Hippocampal formation (tissue), 2 donors: ENCODE data around the gene QSOX2.
A peak's percentile ranks its signal among the peaks of the same experiment; 100 is the strongest.

ENCODE experiments used
- DNase-seq, 2 donors: peaks; one replicate each; lab custom pipeline; 2025; lab: John Stamatoyannopoulos, UW

The QSOX2 gene

GRCh38 chr9:136172412-136173079, 73.1 kb downstream of the QSOX2 start:
- no peak for DNase-seq

GRCh38 chr9:136171801-136172411, 73.7 kb downstream of the QSOX2 start:
- no peak for DNase-seq

GRCh38 chr9:136171009-136171800, 74.4 kb downstream of the QSOX2 start:
- no peak for DNase-seq

GRCh38 chr9:136170006-136170901, 75.4 kb downstream of the QSOX2 start:
- peak in 1 of 2 donors; percentile 5 for DNase-seq

DNA sequence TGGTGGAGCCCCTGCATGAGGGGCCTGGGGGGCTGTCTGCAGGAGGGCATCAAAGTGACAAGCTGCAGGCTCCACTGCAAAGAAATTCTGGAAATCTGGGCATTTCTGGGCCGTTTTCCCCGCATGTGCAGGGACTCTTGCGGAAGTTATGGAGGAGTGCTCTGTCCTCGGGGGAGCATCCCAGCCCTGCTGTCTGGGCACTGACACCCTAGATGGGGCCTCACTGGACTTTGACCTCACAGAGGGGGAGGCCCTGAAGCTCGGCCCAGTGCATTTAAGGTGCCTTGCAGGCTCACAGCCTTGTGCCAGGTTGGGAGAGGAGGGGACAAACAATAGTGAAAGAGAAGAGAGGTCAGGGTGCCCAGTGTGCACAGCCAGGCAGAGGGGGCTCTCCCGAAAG, 76.1 kb downstream of the QSOX2 start:
- DNase-seq: no peak

- no peak for DNase-seq
Observed at GRCh38 chr9:136163248-136163850, 82.3 kb downstream of the QSOX2 start.

GRCh38 chr9:136160995-136161610, 84.5 kb downstream of the QSOX2 start:
- no peak for DNase-seq

DNA sequence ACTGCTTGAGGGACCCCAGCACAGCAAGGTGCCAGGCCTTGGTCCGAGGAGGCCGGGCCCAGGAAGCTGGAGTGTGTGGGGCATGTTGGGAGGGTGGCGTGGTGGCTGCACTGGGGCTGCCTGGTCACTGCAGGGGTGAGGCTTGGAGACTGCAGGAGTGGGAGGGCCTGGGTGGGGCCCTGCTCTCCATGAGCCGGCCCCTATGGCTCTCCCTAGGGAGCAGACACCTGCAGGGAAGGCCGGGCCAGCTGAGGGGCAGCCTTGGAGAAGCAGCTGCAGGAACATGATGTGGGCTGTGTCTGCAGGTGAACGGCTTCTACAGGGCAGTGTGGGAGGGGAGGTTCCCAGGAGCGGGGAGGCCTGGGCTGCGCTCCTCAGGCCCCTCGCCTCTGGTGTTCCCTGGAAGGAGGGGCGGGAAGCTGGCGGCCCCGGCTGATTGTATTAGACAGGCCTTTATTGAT, 85.2 kb downstream of the QSOX2 start:
- DNase-seq: no peak

- no peak for DNase-seq
Observed at GRCh38 chr9:136159851-136160250, 85.8 kb downstream of the QSOX2 start.

DNA sequence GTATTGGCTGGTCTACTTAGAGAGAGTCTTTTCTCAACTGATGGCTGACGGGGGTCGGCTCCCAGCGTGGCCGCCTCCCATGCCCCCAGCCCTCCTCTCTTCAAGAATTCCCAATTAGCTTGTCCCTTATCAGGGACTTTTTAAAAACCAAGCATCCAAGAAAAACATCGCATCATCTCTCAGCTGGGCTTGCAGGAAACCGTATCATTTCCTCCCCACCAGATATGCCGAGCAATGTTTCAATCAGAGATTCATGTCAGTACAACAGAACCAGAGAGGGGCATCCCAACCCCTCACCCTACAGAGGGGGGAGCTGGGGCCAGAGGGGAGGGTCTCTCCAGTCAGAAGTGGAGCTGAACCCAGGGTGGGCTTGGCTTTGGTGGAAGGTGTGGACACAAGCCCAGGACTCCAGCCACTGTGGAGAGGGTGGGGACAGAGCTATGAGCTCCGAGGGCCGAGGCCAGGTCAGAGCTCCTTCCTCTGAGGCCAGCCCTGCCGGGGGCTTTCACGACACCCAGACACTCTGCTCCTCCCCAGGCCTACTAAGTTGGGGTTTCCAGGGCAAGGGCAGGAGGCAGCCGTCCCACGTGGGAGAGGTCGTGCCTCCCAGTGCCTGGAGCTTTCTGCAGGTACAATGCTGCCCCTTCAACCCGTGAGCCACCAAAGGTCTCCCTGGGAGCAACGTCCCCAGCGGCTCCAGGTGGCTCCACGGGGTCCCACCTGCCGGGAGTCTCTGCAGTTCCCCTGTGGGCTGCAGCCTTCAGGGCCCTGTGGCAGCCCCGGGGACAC, 87.9 kb downstream of the QSOX2 start:
- no peak for DNase-seq
